GM19193 (cell line): ENCODE data around the gene TXLNA.

Source experiments
- POLR2A ChIP-seq: IDR thresholded peaks from 4 replicates; pipeline ENCODE4 v1.6.1; 2011; ENCODE audit not compliant: insufficient read depth, insufficient read length; ENCODE audit errors: extremely low read depth

Gene TXLNA

DNA sequence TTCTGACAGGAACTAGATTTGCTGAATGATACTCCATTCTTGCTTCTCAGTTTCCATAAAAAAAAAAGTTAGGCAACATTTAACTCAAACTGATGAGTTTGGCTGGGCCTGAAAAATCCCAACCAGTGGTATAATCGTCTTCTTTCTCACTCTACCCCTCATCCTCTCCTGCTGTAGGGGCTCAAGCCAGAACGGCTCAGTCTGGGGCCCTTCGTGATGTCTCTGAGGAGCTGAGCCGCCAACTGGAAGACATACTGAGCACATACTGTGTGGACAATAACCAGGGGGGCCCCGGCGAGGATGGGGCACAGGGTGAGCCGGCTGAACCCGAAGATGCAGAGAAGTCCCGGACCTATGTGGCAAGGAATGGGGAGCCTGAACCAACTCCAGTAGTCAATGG lies 1.6 kb downstream of the TXLNA start:
- no peak for TF ChIP-seq POLR2A

DNA sequence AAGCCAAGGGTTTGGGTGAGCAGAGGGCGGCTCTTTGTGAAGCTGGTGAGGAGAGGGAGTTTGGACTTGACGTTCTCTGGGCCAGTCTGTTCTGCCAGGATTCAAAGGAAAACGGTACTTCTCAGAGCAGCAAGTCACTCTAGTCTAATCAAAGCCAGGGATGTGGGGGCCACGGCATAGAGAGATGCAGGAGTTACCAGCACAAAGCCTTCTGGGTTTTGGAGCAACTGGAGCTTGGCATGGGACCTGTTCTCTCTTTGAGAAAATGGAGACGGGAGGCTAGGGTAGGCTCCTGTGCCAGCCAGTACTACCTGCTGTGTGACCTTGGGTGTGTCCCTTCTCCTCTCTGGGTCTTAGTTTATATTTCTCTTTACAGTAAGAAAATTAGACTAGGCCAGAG lies 2.1 kb downstream of the TXLNA start:
- peak; percentile 21 for TF ChIP-seq POLR2A

GRCh38 chr1:32182060-32182459 lies 2.6 kb downstream of the TXLNA start:
- TF ChIP-seq POLR2A, result no peak

DNA sequence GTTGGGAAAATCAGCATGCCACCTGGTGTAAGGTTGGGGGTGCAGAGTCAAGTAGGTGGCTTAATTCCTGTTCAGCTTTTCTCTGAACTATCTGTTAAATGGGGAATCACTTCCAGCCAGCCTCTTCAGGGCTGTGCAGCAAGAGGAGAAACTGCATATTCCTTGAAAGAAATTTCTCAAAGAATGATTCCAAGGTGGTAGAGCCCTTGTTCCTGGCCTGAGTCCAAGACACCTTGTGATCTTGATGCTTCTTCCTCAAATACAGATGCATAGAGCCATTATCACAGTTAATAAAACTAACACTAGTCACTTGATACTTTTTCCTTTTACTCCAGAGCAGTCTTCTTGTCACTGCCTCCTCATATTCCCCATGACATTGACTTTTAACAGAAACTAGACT lies 5.2 kb downstream of the TXLNA start:
- TF ChIP-seq POLR2A, result no peak

GRCh38 chr1:32186077-32186476 lies 6.6 kb downstream of the TXLNA start:
- TF ChIP-seq POLR2A, result no peak

DNA sequence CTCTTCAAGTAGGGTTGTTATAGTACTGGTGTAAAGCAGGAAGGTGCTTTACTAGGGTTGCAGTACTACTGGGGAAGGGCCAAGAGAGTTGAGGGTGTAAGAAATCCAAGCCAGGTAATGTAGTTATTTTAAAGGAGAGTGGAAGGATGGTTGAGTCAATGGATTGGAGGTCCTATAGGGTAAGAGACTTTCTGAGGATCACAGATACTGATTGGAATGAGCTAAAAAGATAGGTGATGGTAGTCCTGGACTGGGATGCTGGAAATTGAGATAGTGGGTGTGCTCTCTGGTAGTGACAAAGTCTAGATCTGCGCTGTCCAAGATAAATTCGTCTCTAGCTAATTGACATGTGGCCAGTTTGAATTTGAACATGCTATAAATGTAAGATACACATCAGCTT lies 7.0 kb downstream of the TXLNA start:
- no peak for TF ChIP-seq POLR2A

DNA sequence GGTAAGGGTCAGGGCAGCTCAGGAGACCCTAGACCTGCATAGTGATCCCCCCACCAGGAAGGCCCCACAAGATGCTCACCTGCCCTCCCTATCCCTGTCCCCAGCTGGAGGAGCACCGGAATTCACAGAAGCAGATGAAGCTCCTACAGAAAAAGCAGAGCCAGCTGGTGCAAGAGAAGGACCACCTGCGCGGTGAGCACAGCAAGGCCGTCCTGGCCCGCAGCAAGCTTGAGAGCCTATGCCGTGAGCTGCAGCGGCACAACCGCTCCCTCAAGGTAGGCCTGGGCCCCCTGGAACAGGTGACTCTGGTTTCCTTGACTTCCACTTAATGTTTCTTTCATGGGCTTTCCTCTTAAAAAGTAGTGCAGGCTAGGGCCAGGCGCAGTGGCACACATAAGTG lies 8.4 kb downstream of the TXLNA start:
- no peak for TF ChIP-seq POLR2A

GRCh38 chr1:32192220-32192948 lies 12.9 kb downstream of the TXLNA start:
- no peak for TF ChIP-seq POLR2A

- no peak for TF ChIP-seq POLR2A
Measured at GRCh38 chr1:32194984-32195383, 15.5 kb downstream of the TXLNA start.

DNA sequence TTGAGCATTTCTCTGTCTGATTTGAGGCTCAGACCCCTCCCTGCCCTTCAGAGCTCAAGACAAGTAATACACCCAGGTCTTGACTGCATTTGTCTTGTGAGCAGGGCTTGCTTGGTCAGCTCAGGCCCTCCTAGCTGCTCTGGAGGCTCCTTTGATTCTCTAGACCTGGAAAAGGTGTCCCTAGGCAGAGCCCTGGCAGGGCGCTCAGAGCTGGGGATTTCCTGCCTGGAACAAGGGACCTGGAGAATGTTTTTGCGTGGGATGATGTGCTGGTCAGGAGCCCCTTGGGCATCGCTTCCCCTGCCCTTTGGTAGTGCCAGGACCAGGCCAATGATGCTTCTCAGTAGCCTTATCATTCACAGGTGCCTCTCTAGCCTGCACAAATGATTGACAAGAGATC lies 16.1 kb downstream of the TXLNA start:
- TF ChIP-seq POLR2A, result no peak

- TF ChIP-seq POLR2A, result no peak
Measured at GRCh38 chr1:32195972-32196823, 16.7 kb downstream of the TXLNA start.

DNA sequence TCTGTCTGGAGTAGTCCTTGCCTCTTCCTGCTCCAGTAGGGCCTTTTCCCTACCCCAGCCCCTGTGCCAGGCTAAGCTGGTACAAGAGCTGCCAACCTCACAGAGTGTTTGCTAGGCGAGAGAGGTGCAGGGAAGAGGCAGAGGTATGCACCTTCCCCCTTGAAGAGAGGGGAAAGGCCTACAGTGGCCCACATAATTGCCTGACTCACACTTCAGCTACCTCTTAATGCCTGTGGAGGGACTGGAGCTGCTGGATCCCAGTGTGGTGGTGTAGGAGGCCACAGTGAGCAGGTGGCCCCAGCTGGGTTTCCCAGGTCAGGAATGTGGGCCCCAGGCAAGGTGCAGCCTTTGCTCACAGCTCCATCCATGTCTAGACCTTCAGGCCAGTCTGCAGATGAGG lies 17.6 kb downstream of the TXLNA start:
- peak; percentile 13 for TF ChIP-seq POLR2A

GRCh38 chr1:32197837-32198236 lies 18.4 kb downstream of the TXLNA start:
- no peak for TF ChIP-seq POLR2A

- no peak for TF ChIP-seq POLR2A
Measured at GRCh38 chr1:32198237-32199042, 19.0 kb downstream of the TXLNA start.

DNA sequence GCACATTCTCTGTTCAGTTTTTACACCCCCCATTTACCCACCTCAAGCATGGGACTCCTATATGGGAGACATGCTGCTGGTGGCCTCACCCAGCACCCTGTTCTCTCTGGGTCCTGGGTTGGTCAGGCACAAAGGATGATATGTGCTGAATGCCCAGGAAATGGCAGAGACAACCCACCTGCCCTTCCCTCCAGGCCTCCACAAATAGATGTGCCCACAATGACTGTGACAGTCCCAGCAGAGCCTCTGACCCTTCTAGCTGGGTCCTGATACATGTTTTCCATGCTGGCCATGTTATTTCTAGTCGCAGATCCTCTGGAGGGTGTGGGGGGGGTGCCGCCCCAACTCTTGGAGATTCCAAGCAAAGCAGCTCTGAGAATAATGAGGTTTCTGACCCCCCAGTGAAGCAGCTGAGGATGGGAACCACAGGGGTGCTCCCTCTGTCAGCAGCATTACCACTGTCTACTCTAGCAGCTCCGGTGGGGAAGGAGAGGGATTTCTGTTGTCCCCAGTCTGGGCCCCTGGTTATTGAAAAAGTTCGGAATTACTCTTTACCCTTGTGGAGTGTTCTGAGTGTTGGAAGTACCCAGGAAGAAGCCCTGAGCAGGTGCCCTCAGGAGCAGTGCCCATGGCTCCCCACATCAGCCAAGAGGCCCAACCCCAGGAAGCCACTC lies 19.7 kb downstream of the TXLNA start:
- no peak for TF ChIP-seq POLR2A

- no peak for TF ChIP-seq POLR2A
Measured at GRCh38 chr1:32199717-32200072, 20.2 kb downstream of the TXLNA start.
